Measurements from ENCODE around the gene TUT7.
A peak's percentile ranks its signal among the peaks of the same experiment; 100 is the strongest.
"Not testable (repeated sequence)": the region's sequence is repeated elsewhere in the genome, so short reads cannot be mapped to it uniquely, and the experiment has no call there.

The TUT7 gene

DNA sequence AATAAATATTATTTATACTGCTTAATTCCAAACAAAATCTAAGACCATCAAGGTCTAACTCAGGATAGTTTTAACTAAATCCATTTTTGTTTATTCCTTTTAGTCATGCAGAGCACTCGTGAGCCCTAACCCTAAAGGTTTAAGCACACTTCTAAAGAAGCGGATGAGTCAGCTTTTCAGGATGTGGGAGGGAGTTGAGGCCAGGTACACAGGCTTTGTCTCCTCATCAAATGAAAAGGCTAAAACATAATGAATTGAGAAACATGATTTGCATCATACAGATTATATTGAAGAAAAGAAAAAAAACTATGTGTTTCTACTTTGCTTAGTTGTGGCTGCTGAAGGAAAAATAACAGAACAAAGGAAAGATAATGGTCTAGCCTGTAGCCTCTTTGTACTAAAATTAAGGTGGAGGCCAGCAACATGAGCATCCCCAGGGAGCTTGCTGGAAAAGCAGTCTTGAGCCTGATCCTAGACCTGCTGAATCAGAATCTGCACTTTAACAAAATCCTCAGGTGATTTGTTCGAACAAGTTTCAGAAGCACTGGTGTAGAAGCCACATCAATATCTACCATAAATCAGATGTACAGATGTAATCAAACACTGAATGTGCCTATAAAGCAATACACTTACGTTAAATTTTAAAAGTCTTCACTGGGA, 50.8 kb downstream of the TUT7 start:
- no peak for DNase-seq

DNA sequence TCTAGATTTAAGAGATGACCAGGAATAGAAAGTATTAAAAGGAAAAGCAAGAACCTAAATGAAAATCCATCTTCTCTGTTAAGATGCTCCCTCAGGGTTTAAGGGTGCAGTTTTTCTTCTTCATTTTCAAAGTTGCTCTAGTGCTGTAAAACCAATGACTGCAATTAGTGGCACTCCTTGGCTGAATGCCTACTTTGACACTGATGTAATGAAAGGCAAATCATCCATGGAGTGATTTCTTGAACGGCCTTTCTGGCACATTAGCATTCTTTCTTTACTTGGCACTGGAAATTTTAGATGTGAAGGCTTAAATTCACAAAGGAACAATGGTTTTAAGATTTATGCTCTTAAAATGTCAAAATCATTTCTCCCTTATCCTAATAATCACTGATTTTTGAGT, 52.5 kb downstream of the TUT7 start:
- no peak for DNase-seq

DNA sequence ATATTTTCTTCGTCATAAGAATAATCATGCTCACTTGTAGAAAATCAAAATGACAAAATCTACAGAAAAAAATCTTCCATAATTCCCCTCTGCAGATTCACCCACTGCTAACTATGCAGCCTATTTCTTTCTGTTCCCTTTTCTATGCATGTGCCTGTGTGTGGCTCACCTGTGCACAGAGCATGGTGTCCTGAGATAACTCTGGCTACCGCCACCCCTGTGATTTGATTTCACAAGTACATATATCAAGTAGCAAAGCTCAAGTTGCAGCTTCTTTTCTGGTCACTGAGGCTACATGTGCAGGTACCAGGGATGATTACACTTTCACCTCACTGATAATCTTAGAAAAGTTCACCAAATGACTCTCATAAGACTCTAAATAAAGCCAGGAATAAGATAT, 53.5 kb downstream of the TUT7 start:
- DNase-seq = no peak

DNA sequence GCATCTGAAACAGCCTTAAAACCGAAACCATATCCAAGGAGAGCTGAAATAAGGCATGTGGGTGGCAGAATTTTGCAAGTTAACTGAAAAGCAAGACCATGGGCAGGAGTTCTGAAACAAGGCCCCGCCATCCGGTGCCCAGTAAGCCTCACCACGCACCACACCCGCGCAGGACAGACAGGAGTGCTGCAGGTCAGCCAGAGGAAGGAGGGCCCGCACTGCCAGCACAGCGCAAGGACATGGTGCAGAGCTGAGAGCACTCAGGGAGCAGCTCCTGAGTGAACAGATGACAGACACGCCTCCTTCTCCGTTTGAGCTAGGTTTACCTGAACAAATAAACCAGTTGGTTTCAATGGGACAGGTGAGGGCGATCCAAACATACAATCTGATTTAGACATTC, 55.3 kb downstream of the TUT7 start:
- no peak for DNase-seq

DNA sequence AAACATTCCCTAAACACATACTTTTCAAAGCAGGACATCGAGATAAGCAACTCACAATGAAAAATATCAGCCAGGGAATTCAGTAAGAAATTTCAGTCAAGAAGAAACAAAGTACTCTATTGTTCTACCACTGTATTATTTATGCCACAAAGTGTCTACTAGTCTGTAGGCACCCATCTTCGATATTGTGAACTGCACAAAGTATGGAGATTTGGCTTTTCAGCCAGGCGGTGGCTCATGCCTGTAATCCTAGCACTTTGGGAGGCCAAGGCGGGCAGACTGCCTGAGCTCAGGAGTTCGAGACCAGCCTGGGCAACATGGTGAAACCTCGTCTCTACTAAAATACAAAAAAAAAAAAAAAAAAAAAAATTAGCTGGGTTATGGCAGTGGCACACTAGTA, 63.9 kb downstream of the TUT7 start:
- DNase-seq = not testable (repeated sequence)

DNA sequence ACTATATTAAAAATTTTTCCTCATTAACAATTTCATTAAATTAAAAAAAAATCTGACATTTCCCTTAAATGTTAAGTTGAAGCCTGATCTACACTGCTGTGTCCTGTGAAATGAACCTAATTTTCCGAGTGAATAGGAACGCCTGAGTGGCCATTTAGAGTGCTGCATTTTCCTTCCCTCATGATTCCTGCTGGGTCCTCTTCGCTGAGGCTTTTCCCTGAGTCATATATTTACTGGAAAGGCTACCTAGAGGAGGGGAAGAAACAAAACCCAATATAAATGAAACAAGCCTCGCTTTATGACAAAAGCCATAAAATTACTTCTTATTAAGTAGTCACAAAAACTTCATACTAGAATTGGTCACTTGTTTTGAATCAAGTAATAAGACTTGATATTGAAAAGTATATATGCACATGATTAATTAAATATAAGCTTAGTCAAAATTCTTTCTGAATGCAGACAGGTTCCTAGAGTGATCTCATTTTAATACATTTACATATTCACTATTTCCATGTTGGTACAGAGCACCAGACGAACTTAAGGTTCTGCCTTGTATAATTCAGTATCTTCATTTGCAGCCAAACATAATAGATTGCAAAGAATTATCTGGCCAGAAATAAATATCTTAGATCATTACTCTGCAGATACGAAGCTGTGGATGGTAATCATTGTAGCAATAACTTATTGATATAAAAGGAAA, 65.6 kb downstream of the TUT7 start:
- no peak for DNase-seq

DNA sequence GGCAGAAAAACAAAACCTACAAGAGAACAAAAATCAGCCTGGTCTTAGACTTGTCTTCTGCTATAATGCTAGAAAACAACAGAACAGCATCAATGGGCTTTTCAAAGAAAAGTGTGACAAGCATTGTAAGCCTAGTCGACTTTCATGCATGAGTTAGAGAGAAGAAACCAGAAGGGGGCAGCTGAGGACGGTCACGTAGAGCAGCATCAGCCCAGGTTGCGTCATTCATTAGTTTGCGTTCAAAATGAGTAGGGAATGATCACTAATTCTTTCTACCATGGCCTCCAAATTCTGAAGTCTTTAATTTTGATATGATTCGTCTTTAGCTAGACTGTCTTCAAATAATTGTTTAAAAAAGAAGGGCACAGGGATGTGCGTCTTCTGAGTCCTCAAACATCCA, 67.2 kb downstream of the TUT7 start:
- DNase-seq = no peak

DNA sequence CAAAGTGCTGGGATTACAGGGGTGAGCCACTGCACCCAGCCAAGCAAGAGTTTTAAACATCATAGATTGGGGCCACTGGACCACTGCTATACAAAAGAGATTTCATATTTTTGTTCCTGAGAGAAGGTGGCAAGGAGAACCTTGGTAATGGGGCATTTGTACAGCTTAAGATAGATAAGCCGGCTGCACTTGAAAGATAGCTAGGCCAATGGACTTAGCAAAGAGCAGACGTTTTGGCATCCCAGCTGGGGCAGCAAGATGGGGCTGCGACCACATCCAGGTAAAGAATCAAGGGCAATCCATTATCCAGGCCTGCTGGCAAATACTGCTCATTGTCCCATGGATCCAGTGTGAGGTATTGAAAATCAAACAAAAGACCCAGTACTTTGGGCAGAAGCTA, 67.9 kb downstream of the TUT7 start:
- DNase-seq = no peak

DNA sequence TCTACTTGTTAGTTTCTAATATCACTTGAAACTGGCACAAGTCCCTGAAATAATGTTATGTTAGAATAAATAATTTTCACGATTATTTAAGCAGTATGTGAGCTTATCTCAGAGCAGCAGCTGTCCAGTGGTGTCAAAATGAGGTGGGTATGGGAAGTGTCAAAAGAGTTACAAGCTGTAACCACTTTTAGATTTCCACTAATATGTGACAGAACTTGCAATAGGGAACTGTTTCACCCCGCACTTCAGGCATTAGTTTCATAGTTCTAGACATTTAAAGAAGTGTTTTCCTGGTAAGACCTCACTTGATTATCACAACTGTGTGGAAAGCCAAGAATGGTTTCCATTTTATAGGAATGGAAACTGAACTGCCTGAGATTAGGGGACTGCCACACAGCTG, 68.9 kb downstream of the TUT7 start:
- no peak for DNase-seq

DNA sequence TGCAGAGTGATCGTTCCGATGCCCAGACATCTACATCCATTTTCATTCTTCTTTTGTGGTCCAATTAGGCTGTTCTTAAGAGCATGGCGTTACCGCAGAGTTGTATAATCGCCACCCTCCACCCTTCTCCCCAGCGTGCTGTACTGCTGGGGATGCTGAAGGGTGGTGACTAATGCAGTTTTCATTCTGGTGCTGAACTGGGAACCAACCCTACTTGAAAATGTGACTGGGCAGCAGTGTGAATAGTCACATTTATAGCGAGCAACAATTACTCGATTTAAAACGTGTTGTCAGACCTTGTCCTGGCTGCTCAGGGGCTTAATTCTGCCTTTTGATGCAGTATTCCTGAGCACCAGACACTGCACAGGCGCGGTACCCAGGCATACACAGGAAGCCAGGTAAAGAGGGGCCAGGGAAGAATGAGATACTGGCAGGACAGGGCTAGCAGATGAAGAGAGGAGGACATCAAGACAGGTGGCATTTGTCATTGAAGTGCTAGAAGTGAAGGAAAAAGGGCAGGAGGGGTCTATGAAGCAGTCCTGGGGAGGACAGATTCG, 71.2 kb downstream of the TUT7 start:
- no peak for DNase-seq

DNA sequence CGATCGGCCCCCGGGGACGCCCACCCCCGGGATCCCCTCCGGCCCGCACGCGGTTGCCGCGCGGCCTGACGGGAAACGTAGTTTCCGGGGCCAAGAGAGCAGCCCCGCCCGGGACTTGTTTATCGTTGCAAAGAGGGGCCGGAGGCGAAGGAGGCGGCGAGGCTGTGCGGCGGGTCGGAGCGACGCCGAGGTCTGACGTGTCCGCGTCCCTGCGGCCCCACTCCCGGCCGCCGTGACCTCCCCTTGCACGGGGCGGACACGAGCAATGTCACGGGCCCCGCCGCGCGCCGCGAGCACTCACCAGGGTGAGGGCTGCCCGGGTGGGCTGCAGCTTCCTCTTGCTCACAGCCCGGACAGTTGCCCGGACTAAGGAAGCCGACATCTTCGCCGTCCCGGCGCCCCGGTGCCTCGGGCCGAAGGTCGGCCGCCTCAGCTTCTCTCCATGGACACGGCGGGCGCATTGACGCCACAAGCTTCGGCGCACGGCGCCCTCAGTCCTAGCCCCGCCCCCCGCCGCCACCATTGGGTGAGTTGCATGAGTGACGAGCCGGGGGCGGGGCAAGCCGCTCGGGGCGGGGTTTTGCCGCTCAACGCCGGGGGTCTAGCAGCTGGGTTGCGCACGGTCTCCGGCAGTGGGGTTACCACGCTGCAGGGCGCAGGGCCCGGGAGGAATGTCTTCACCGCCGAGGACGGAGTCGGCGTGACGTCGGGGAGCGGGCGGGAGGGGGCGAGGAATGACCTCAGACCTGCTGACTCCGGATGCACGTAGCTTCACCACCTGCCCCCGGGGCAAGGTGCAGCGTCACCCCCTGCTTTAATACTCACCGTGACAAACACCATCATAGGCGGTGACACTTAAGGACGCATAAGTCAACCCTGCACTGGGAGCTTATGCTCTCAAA, 71.9 kb downstream of the TUT7 start, which contains the start of gene ISCA1:
TSS of gene ISCA1 (minus strand) at position 462 of the 902 bp plus-strand sequence. CDS start at position 382, 80 bp downstream.
- DNase-seq = peak; percentile 31

DNA sequence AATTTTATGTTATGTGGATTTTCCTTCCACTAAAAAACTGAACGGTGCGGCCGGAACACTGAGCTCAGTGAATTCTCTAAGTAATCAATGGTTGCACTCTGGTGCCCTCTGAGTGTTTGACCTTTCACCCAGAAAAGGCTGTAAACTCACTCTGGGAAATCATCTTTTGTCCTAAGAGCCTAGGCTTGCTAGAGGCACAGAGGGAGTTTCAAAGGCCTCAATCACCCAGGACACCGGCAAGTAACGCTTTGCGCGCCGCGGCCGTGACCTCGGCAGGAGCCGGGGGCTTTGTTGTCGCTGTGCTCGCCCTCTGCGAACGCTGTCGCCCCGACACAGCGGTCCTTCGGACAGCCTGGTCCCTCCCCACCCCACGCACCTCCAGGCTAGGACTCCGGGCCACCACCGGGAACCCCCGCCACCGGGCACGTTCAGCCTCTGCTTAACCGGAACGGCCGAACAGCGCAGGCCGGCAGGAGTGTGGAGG, 72.6 kb downstream of the TUT7 start:
- DNase-seq = no peak

DNA sequence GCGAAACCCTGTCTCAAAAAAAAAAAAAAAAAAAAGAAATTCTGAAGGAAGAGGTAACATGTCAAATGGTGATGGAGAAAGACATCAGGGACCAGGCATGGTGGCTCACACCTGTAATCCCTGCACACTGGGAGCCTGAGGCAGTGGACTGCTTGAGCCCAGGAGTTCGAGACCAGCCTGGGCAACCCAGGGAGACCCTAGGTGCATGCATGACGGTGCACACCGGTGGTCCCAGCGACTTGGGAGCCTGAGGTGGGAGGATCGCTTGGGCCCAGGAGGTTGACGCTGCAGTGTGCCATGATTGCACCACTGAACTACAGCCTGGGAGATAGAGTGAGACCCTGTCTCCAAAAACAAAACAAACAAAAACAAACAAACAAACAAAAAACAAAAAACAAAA, 73.6 kb downstream of the TUT7 start:
- no peak for DNase-seq

DNA sequence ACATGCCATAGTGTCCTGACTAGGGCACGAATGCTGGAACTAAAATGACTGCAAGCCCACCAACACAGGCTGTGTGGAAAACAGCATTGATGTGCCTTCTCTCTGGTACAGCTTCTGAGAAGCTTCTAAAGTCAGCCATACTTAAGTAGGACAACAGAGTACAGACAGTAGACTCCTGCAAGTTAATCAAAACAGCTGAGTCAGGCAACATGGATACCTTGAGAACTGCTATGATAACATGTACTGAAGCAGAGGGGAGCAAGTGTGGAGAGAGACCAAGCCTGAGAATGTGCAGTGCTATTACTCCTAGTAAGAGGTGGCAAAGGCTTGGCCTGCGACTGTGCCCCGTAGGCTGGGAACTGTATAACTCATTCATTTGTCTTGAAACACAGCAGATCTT, 74.4 kb downstream of the TUT7 start:
- no peak for DNase-seq

DNA sequence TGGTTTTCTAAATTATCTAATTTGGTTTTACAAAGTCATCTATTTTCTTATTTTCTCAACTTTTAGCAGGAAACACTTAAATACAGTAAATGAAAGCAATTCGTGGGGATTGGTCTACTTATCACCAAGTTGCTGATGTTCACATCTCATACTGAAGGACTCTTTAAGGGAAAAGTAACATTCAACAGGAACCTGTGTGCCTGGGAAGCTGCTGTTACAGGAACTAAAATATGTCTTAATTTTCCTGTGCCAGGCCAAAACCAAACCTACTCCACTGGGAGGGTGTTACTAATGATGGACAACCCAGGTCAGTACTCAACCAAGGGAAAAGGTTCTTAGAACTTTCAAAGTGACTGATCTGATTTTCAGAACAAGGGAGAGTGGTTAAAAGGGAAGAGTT, 77.1 kb downstream of the TUT7 start:
- no peak for DNase-seq

DNA sequence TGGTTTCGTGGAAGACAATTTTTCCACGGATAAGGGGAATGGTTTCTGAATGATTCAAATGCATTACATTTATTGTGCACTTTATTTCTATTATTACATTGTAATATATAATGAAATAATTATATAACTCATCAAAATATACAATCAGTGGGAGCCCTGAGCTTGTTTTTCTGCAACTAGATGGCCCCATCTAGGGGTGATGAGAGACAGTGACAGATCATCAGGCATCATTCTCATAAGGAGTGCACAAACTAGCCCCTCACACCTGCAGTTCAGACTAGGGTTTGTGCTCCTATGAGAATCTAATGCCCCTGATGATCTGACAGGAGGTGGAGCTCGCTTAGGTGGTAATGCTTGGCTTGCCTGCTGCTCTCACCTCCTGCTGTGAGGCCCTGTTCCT, 78.2 kb downstream of the TUT7 start:
- DNase-seq = no peak

DNA sequence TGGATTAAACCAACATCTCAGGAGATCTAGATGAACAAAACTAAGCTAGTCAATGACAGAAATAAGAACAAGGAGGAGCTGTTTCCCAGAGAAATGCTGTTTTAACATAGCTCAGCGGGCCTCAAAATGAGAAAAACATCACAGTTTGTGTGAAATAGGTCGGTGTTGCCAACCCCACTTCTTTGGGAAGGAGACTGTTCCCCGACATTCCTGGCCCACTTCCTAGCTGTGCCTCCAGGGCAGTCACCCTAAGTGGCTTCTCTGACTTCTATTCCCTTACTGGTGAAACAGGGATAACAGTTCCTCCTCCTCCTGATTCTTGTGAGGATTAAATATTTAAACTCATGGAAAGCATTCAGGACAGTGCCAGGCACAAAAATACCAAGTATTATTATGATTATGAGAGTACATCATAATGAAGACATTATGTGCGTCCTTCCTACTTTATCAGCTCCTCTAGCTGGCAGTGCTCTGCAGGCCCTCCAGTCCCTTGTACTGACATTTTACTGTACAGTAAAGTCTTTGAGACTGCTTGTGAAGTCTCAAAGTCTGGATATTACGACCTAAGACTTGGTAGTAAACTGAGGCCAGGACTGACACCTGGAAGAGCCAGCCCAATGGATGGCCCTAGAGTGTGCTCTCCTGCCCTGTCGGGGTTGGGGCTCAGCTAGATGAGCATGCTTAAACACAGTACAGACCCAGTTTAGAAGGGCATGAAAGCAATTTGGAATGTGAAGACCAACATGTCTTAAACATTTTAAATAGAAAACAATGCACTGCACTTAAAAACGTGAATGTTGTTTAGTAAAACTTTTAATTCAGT, 79.2 kb downstream of the TUT7 start:
- no peak for DNase-seq

DNA sequence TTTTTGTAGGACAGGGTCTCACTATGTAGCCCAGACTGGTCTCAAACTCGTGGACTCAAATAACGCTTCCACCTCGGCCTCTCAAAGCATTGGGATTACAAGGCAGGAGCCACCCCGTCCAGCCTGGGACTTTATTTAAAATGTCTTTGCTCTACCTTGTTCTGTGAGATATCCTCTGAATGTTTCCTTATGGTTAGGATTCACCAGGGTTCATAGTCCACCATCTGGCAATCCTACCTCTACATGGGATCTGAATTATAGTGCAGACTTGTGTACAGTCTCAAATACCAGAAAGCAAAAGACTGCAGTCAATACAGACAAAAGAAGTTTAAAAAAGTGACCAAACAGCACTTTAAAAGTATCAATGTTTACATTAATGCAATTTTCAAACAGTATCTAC, 82.0 kb downstream of the TUT7 start:
- no peak for DNase-seq

DNA sequence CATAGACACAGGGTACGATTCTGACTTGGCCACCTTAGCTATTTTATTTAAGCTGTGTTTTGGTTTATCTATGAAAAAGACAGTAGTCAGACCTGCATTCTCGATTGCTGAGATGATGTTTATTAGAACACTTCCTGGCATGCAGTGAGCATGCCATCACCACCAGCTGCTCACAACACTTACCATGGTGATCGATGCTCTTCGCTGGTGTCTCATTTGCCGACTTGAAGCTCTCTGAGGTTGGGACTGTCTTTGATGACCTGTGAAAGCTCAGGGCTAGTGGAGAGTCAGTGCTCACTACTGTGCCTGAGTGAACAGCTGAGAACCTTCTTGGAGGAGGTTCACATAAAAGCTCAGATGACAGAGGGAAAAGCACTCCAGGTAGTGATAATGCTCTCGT, 90.3 kb downstream of the TUT7 start:
- DNase-seq = no peak

DNA sequence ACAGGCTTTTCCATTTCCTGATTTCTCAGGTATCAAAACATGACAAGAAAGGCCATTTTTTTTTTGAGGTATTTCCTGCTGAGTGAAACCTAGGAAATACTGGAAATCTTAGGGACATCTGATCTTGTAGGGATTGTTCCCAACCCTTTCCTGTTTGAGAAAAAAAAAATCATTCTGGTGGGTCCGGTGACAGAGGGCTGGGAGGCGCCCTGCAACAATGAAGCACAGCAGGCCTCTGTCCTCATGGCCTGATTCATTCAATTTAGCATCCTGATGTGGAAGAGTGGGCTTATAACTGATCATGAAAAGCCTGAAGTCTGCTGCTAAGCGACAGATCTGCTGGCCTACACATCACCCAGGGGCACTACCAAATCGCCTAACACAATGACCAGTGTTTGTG, 91.7 kb downstream of the TUT7 start:
- DNase-seq = no peak

DNA sequence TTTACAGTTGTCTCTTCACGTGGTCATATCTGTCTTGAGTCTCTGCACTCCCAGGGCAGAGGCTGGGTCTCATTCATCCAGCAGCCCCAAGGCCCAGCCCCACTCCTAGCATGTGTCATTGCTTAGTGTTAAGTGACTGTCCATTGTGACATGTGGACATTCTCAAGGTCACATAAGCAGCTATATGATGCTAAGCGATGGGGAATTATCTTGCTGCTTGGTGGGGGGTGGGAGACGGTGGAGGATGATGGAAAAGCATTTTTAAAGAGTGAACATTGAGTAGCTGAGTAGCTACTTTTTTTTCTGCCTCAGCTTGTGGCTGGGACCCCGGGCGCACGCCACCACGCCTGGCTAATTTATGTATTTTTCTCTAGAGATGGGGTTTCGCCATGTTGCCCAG, 94.7 kb downstream of the TUT7 start, which contains the start of gene C9orf153:
TSS of gene C9orf153 (minus strand) at position 101 of the 400 bp plus-strand sequence. CDS start 30,054 bp downstream, outside the sequence.
- no peak for DNase-seq

DNA sequence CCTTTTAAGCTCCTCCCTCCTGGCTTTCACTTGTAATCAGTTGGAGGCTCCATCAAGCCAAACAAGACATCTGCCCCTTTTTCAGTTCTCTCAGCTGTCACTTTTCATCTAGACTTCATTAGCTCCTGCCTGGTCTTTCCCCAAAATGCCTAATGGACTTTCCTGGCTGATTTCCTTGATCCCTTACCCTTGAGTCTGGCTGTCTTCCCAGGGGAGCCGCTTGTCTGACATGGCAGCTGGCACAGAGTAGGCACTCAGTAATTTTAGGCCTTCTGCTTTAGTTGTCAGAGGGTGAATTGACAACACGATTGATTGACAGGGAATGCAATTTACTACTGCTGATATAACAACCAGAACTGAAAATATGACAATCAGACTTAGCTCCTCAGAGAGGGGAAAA, 96.8 kb downstream of the TUT7 start:
- DNase-seq = no peak
